ENCODE data around the gene AP3B2.

DNA sequence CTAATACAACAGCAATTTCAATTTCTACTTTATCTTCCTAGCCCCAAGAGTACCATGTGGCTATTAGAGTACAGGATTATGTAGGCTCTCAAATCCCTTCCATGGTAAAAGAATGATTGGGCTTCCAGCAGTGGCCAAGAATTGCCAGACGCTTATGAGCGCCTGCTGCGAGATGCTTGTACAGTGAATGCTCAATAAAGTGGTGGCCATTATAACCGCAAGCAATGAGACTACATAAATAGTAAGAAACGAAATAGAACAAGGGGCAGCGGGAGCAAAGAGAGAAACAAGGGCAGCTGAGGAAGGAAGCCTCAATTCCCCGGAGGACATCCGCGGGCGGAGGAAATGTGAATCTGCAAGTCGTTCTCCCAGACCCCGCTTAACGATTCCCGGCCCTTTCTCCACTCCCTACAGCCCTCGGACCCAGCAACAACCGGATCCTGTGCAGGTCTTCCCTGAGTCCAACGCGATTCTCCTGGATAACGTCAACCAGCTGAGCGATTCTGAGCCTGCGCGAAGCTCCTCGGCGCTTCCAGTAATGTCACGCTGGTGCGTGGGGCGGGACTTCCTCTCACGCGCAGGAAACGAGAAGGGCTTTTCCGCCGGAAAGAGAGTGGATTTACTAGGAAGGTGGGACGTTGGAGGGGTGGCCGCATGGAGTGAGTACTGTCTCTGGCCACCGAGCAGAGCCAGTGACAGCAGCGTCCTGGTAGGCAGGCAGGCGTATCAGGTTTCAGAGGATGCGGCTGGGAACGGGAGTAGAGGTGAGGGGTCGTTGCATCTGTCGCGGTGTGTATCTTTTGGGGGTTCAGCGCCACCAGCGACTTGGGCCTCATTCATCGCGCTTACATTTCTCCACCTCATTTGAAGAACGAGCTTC lies 40.5 kb upstream of the AP3B2 start:
- TF ChIP-seq, protein P1, sequence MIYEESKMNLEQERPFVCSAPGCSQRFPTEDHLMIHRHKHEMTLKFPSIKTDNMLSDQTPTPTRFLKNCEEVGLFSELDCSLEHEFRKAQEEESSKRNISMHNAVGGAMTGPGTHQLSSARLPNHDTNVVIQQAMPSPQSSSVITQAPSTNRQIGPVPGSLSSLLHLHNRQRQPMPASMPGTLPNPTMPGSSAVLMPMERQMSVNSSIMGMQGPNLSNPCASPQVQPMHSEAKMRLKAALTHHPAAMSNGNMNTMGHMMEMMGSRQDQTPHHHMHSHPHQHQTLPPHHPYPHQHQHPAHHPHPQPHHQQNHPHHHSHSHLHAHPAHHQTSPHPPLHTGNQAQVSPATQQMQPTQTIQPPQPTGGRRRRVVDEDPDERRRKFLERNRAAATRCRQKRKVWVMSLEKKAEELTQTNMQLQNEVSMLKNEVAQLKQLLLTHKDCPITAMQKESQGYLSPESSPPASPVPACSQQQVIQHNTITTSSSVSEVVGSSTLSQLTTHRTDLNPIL (CRISPR knock-in tag; IDR thresholded peaks at IDR 0.05; ENCODE audit: low read depth), result no peak
- TF ChIP-seq, protein P2, sequence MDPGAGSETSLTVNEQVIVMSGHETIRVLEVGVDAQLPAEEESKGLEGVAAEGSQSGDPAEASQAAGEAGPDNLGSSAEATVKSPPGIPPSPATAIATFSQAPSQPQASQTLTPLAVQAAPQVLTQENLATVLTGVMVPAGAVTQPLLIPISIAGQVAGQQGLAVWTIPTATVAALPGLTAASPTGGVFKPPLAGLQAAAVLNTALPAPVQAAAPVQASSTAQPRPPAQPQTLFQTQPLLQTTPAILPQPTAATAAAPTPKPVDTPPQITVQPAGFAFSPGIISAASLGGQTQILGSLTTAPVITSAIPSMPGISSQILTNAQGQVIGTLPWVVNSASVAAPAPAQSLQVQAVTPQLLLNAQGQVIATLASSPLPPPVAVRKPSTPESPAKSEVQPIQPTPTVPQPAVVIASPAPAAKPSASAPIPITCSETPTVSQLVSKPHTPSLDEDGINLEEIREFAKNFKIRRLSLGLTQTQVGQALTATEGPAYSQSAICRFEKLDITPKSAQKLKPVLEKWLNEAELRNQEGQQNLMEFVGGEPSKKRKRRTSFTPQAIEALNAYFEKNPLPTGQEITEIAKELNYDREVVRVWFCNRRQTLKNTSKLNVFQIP (CRISPR knock-in tag; IDR thresholded peaks at IDR 0.05; ENCODE audit: borderline replicate concordance, low read depth), result no peak

All from SK-N-SH treated with all-trans-retinoic acid at 6 μM for 48 hours (cell line).